DOHH2 (cell line): ENCODE measurements around the gene PPP2R5A.

ENCODE experiments used
- H3F3A ChIP-seq: fragments of 200-600 bp; sonication (generic), shearing (Covaris generic); 2 replicates; pipeline ENCODE4 v1.6.0; 2016; ENCODE audit warnings: antibody characterized with exemption, mild to moderate bottlenecking; ENCODE audit not compliant: control insufficient read depth, insufficient read depth
- H3K27ac ChIP-seq: fragments of 200-600 bp; sonication (generic); 2 replicates; pipeline ENCODE4 v1.5.1; 2014; ENCODE audit warnings: low read depth, mild to moderate bottlenecking, low read length, moderate library complexity
- H3K27me3 ChIP-seq: fragments of 200-600 bp; sonication (generic); 2 replicates; pipeline ENCODE4 v1.6.1; 2014; ENCODE audit warnings: mild to moderate bottlenecking, low read length, mixed read lengths; ENCODE audit not compliant: control insufficient read depth
- H3K36me3 ChIP-seq: fragments of 200-600 bp; sonication (generic); 2 replicates; pipeline ENCODE4 v1.6.1; 2014; ENCODE audit warnings: mild to moderate bottlenecking, low read length, moderate library complexity, mixed read lengths; ENCODE audit not compliant: control insufficient read depth
- H3K4me1 ChIP-seq: fragments of 200-600 bp; sonication (generic); 2 replicates; pipeline ENCODE4 v1.6.1; 2014; ENCODE audit warnings: mild to moderate bottlenecking, low read length, mixed read lengths; ENCODE audit not compliant: control insufficient read depth
- H3K4me2 ChIP-seq: fragments of 200-600 bp; sonication (generic); 2 replicates; pipeline ENCODE4 v1.6.0; 2014; ENCODE audit warnings: mild to moderate bottlenecking, low read length, moderate library complexity
- H3K4me3 ChIP-seq: fragments of 200-600 bp; sonication (generic); 2 replicates; pipeline ENCODE4 v1.5.1; 2014; ENCODE audit warnings: mild to moderate bottlenecking, low read length, mixed read lengths
- H3K79me2 ChIP-seq: fragments of 200-600 bp; sonication (generic); 2 replicates; pipeline ENCODE4 v1.6.1; 2014; ENCODE audit warnings: mild to moderate bottlenecking, low read length, mixed read lengths; ENCODE audit not compliant: control insufficient read depth
- H3K9me2 ChIP-seq: fragments of 200-600 bp; sonication (generic); replicated peaks from 2 replicates; pipeline ENCODE4 v1.6.1; 2014; ENCODE audit warnings: mild to moderate bottlenecking, low read length, mixed read lengths; ENCODE audit not compliant: control insufficient read depth
- H3K9me3 ChIP-seq: fragments of 200-600 bp; sonication (generic); 2 replicates; pipeline ENCODE4 v1.6.1; 2014; ENCODE audit warnings: antibody characterized with exemption, low read length, mixed read lengths; ENCODE audit not compliant: control insufficient read depth, insufficient read depth
- H4K20me1 ChIP-seq: fragments of 200-600 bp; sonication (generic); 2 replicates; pipeline ENCODE4 v1.6.0; 2014; ENCODE audit warnings: low read depth, mild to moderate bottlenecking, antibody characterized with exemption, low read length, moderate library complexity; ENCODE audit not compliant: control insufficient read depth, insufficient read depth
- EZH2phosphoT487 ChIP-seq: fragments of 200-600 bp; sonication (generic); IDR thresholded peaks from 2 replicates; pipeline ENCODE4 v1.6.1; 2017; ENCODE audit warnings: borderline replicate concordance, mild to moderate bottlenecking, antibody characterized with exemption, low read length, moderate library complexity, mixed read lengths
- TF ChIP-seq, protein P1 (sequence below): fragments of 200-600 bp; sonication (generic); IDR thresholded peaks from one replicate; pipeline ENCODE4 v1.5.1; 2014; ENCODE audit warnings: antibody characterized with exemption, mild to moderate bottlenecking, low read depth, low read length; ENCODE audit not compliant: poor library complexity, severe bottlenecking

The PPP2R5A gene

DNA sequence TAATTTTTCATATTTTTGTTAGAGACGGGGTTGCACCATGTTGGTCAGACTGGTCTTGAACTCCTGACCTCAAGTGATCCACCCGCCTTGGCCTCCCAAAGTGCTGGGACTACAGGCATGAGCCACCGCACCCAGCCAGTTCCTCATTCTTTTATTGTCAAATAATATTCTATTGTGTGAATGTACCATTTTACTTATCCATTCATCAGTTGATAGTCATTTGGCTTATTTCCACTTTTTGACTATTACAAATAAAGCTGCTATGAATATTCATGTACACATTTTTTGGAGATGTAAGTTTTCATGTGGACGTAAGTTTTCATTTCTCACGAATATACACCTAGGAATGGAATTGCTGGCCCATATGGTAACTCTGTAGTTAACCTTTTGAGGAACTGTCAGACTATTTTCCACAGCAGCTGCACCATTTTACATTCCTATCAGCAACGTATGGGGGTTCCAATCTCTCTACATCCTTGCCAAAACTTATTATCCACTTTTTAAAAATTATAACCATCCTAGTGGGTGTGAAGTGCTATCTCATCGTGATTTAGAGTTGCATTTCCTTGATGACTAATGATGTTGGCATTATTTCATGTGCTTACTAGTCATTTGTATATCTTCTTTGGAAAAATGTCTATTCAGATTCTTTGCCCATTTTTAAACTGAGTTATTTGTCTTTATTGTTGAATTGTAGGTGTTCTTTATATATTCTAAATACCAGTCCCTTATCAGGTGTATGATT lies 116.8 kb downstream of the PPP2R5A start:
- H3K36me3 ChIP-seq: peaks cover 77% of the 10 kb centered on the region
- H3F3A ChIP-seq: no peaks in the 10 kb centered on the region; the same call in 1 of the 2 replicates
- no peaks in the 10 kb centered on the region for H3K4me1 ChIP-seq
- H4K20me1 ChIP-seq: no peaks in the 10 kb centered on the region
- H3K79me2 ChIP-seq: peaks cover 23% of the 10 kb centered on the region
- no peaks in the 10 kb centered on the region for H3K27me3 ChIP-seq
- no peak overlapping the region for H3K27ac ChIP-seq
- no peak overlapping the region for H3K4me3 ChIP-seq
- H3K9me3 ChIP-seq: peaks cover 14% of the 10 kb centered on the region; the same call in 1 of the 2 replicates
- TF ChIP-seq, protein P1, sequence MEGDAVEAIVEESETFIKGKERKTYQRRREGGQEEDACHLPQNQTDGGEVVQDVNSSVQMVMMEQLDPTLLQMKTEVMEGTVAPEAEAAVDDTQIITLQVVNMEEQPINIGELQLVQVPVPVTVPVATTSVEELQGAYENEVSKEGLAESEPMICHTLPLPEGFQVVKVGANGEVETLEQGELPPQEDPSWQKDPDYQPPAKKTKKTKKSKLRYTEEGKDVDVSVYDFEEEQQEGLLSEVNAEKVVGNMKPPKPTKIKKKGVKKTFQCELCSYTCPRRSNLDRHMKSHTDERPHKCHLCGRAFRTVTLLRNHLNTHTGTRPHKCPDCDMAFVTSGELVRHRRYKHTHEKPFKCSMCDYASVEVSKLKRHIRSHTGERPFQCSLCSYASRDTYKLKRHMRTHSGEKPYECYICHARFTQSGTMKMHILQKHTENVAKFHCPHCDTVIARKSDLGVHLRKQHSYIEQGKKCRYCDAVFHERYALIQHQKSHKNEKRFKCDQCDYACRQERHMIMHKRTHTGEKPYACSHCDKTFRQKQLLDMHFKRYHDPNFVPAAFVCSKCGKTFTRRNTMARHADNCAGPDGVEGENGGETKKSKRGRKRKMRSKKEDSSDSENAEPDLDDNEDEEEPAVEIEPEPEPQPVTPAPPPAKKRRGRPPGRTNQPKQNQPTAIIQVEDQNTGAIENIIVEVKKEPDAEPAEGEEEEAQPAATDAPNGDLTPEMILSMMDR: no peak
- no peak for TF ChIP-seq EZH2phosphoT487
- H3K9me2 ChIP-seq: no peaks in the 10 kb centered on the region
- H3K4me2 ChIP-seq: no peak overlapping the region

DNA sequence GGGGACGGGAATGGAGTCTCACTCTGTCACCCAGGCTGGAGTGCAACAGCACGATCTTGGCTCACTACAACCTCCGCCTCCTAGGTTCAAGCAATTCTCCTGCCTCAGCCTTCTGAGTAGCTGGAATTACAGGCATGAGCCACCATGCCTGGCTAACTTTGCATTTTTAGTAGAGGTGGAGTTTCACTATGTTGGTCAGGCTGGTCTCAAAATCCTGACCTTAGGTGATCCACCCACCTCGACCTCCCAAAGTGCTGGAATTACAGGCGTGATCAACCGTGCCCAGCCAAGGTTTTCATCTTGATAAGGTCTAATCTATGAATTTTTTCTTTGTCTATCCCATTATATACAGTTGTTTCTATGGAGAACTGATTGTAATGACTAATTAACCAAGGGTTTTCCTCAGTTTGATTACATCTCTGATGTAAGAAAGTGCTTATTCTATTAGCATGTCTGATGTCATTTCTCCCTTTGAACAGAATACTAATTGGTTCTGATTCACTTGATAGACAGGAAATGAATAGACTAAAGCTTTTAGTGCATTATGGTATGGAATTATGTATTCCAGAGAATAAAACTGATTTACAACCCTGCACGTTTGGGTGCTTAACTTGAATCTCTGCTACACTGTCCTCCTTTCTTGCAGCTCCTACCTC lies 117.6 kb downstream of the PPP2R5A start:
- no peaks in the 10 kb centered on the region for H3K27me3 ChIP-seq

DNA sequence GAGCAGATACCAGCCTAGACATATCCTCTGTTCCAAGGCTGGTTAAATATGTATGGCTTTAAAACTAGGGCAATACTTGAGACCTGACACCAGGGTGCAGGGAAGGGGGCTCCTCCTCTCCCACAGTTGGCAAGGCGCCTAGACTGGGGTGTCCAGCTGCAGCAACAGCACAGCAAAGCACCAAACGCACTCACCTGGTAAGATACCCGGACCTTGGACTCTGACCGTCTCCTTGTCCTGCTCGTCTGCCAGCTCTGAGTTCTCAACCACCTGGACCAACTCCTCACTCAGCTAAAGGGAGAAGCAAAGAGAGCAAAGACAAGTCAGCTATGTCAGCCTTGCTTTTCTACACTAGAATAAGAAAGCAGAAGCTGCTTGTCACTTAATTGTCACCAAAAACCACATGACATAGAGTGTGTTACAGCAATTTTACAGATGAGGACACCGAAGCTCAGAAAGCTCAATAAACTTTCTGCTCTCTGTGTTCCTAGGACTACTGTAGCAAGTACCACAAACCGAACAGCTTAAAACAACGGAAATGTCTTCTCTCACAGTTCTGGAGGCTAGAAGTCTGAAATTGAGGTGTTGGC lies 125.1 kb downstream of the PPP2R5A start:
- no peaks in the 10 kb centered on the region; the same call in 1 of the 2 replicates for H4K20me1 ChIP-seq
- H3K4me2 ChIP-seq: no peak overlapping the region
- H3F3A ChIP-seq: no peaks in the 10 kb centered on the region
- no peak overlapping the region for H3K27ac ChIP-seq
- H3K36me3 ChIP-seq: peaks cover 68% of the 10 kb centered on the region
- no peaks in the 10 kb centered on the region for H3K9me2 ChIP-seq
- TF ChIP-seq, protein P1: no peak
- TF ChIP-seq EZH2phosphoT487: no peak
- no peak overlapping the region for H3K4me3 ChIP-seq
- H3K79me2 ChIP-seq: peaks cover 37% of the 10 kb centered on the region
- H3K27me3 ChIP-seq: no peaks in the 10 kb centered on the region
- no peaks in the 10 kb centered on the region for H3K9me3 ChIP-seq
- peaks cover 24% of the 10 kb centered on the region for H3K4me1 ChIP-seq

More for the DNA sequence above, 117.6 kb downstream of the PPP2R5A start:
- Histone ChIP-seq H3K4me1 (no peaks in the 10 kb centered on the region), H3K36me3 (peaks cover 76% of the 10 kb centered on the region), H3K9me2 (no peaks in the 10 kb centered on the region), H4K20me1 (no peaks in the 10 kb centered on the region), H3F3A (no peaks in the 10 kb centered on the region; the same call in 1 of the 2 replicates), H3K79me2 (peaks cover 16% of the 10 kb centered on the region), H3K27ac (no peak overlapping the region), H3K9me3 (peaks cover 9% of the 10 kb centered on the region; the same call in 1 of the 2 replicates), H3K4me3 (no peak overlapping the region), H3K4me2 (no peak overlapping the region)
- TF ChIP-seq, protein P1: no peak
- no peak for TF ChIP-seq EZH2phosphoT487
